H1 (cell line): ENCODE data around the gene PRADC1. TPM values are rescaled to one million over a fixed set of nuclear protein-coding genes. Genes with fewer than 3 reads are reported as not detected.

ENCODE experiments used
- CTCF ChIA-PET: fragments of 300-600 bp; sonication (Branson Sonifier 250); formaldehyde crosslinking; loops from one replicate; lab custom pipeline; 2021; ENCODE audit not compliant: partially characterized antibody; lab: Charles Lee
- POLR2A ChIA-PET: fragments of 300-600 bp; sonication (Branson Sonifier 250); formaldehyde crosslinking; loops from one replicate; lab custom pipeline; 2021; ENCODE audit warnings: inconsistent platforms; ENCODE audit not compliant: partially characterized antibody; lab: Charles Lee
- DNase-seq, 2 experiments: peaks; one replicate each; pipeline versions ENCODE4 v3.0.0 to v3.0.0-alpha.2; 2010 to 2022; ENCODE audit warnings: low spot score in 2 of 2, low read depth in 1 of 2, mixed read lengths in 1 of 2
- FAIRE-seq: peaks from 2 replicates; lab custom pipeline; 2011; peaks lifted over from hg19 to GRCh38; lab: Jason Lieb, UNC
- H2AFZ ChIP-seq: 2 replicates; pipeline ENCODE4 v1.8.1; 2012; ENCODE audit warnings: low read length, inconsistent platforms
- H2AK5ac ChIP-seq: 2 replicates; pipeline ENCODE4 v1.6.1; 2013; ENCODE audit warnings: low read depth, low read length
- H2BK120ac ChIP-seq: replicated peaks from 2 replicates; pipeline ENCODE3; 2013; ENCODE audit warnings: low read depth, low read length, inconsistent platforms
- H2BK12ac ChIP-seq: 2 replicates; pipeline ENCODE4 v1.6.1; 2013; ENCODE audit warnings: low read depth, low read length
- H2BK15ac ChIP-seq: 2 replicates; pipeline ENCODE4 v1.6.1; 2013; ENCODE audit warnings: low read length
- H2BK20ac ChIP-seq: 2 replicates; pipeline ENCODE4 v1.6.1; 2013; ENCODE audit warnings: low read length
- H2BK5ac ChIP-seq: 2 replicates; pipeline ENCODE4 v1.6.1; 2013; ENCODE audit warnings: low read depth, low read length
- H3K14ac ChIP-seq: 2 replicates; pipeline ENCODE4 v1.6.1; 2013; ENCODE audit warnings: inconsistent platforms; ENCODE audit not compliant: insufficient read length
- H3K18ac ChIP-seq: 2 replicates; pipeline ENCODE4 v1.6.1; 2013; ENCODE audit warnings: low read length; ENCODE audit errors: extremely low read depth
- H3K23ac ChIP-seq: 2 replicates; pipeline ENCODE4 v1.6.1; 2013; ENCODE audit warnings: inconsistent platforms; ENCODE audit not compliant: insufficient read length
- H3K23me2 ChIP-seq: 2 replicates; pipeline ENCODE4 v1.6.1; 2013; ENCODE audit warnings: low read depth, low read length
- H3K27ac ChIP-seq: 2 replicates; pipeline ENCODE4 v1.6.1; 2011; ENCODE audit warnings: low read depth, low read length, inconsistent platforms
- H3K27me3 ChIP-seq, 4 experiments: replicated peaks in 1 of 4; 1 replicate in 1 of 4; 2 replicates in 3 of 4; pipeline versions ENCODE4 v1.6.1 to v1.8.1; 2011 to 2013; ENCODE audit warnings: low read length in 3 of 4, mild to moderate bottlenecking in 3 of 4, inconsistent platforms in 2 of 4, mixed read lengths in 2 of 4, moderate library complexity in 1 of 4; ENCODE audit not compliant: control insufficient read depth in 3 of 4, insufficient read depth in 3 of 4; ENCODE audit errors: extremely low read depth in 1 of 4
- H3K36me3 ChIP-seq, 4 experiments: 2 replicates each; pipeline versions ENCODE4 v1.6.1 to v1.8.1; 2011 to 2013; ENCODE audit warnings: mild to moderate bottlenecking in 4 of 4, low read length in 3 of 4, moderate library complexity in 2 of 4, control low read depth in 1 of 4, inconsistent platforms in 1 of 4; ENCODE audit not compliant: insufficient read depth in 4 of 4, control insufficient read depth in 2 of 4
- H3K4ac ChIP-seq: replicated peaks from 2 replicates; pipeline ENCODE3; 2013; ENCODE audit warnings: low read length, low read depth, mixed read lengths, inconsistent platforms; ENCODE audit not compliant: insufficient read length
- H3K4me1 ChIP-seq, 4 experiments: replicated peaks in 1 of 4; 1 replicate in 1 of 4; 2 replicates in 3 of 4; pipeline versions ENCODE4 v1.6.1 to v1.8.1; 2011 to 2013; ENCODE audit warnings: low read length in 3 of 4, inconsistent platforms in 2 of 4, mixed read lengths in 1 of 4; ENCODE audit not compliant: insufficient read depth in 4 of 4, control insufficient read depth in 3 of 4
- H3K4me2 ChIP-seq, 2 experiments: 2 replicates each; pipeline versions ENCODE4 v1.6.1 to v1.8.1; 2011 to 2013; ENCODE audit warnings: low read depth in 2 of 2, low read length in 2 of 2, control low read depth in 1 of 2, inconsistent platforms in 1 of 2, mild to moderate bottlenecking in 1 of 2; ENCODE audit not compliant: insufficient read depth in 1 of 2
- H3K4me3 ChIP-seq, 4 experiments: fragments of 200-600, 300-600 bp in 1 of 4; sonication (generic), shearing (Covaris generic), sonication (Bioruptor Twin) in 1 of 4; 2 replicates each; pipeline versions ENCODE4 v1.5.1 to v1.8.1; 2011 to 2016; ENCODE audit warnings: low read length in 4 of 4, low read depth in 3 of 4, control low read depth in 2 of 4, inconsistent platforms in 2 of 4, mild to moderate bottlenecking in 2 of 4, mixed read lengths in 1 of 4, moderate library complexity in 1 of 4; ENCODE audit not compliant: insufficient read depth in 2 of 4; ENCODE audit errors: extremely low read depth in 1 of 4
- H3K56ac ChIP-seq: replicated peaks from 2 replicates; pipeline ENCODE3; 2013; ENCODE audit warnings: low read depth, mild to moderate bottlenecking, mixed read lengths, low read length, inconsistent platforms; ENCODE audit not compliant: insufficient read length
- H3K79me1 ChIP-seq: 2 replicates; pipeline ENCODE4 v1.6.1; 2013; ENCODE audit warnings: low read depth, low read length, control low read depth
- H3K79me2 ChIP-seq, 2 experiments: 2 replicates each; pipeline versions ENCODE4 v1.6.1 to v1.8.1; 2012 to 2013; ENCODE audit warnings: low read length in 2 of 2, mild to moderate bottlenecking in 2 of 2, inconsistent platforms in 1 of 2; ENCODE audit not compliant: insufficient read depth in 2 of 2, control insufficient read depth in 1 of 2
- H3K9ac ChIP-seq, 4 experiments: replicated peaks in 1 of 4; 1 replicate in 1 of 4; 2 replicates in 3 of 4; pipeline versions ENCODE4 v1.6.1 to v1.8.1; 2011 to 2013; ENCODE audit warnings: low read depth in 3 of 4, low read length in 3 of 4, control low read depth in 2 of 4, mild to moderate bottlenecking in 2 of 4, moderate library complexity in 2 of 4, inconsistent platforms in 1 of 4; ENCODE audit errors: extremely low read depth in 1 of 4
- H3K9me3 ChIP-seq, 2 experiments: 2 replicates each; pipeline versions ENCODE4 v1.6.1 to v1.8.1; 2012 to 2013; ENCODE audit warnings: mild to moderate bottlenecking in 2 of 2, moderate library complexity in 2 of 2, control low read depth in 1 of 2, inconsistent platforms in 1 of 2, low read depth in 1 of 2, low read length in 1 of 2, mixed read lengths in 1 of 2; ENCODE audit not compliant: insufficient read depth in 2 of 2
- H4K20me1 ChIP-seq, 2 experiments: replicated peaks in 1 of 2; 2 replicates each; pipeline versions ENCODE3 to v1.8.1; 2011 to 2013; ENCODE audit warnings: inconsistent platforms in 2 of 2, low read length in 2 of 2, mild to moderate bottlenecking in 1 of 2; ENCODE audit not compliant: insufficient read depth in 2 of 2, control insufficient read depth in 1 of 2
- H4K5ac ChIP-seq: 2 replicates; pipeline ENCODE4 v1.6.1; 2013; ENCODE audit warnings: low read length, low read depth, mixed read lengths, inconsistent platforms; ENCODE audit not compliant: insufficient read length
- H4K8ac ChIP-seq: 2 replicates; pipeline ENCODE4 v1.8.0; 2013; ENCODE audit warnings: mild to moderate bottlenecking, moderate library complexity, low read length, inconsistent platforms; ENCODE audit not compliant: insufficient read depth; ENCODE audit errors: extremely low read depth
- H4K91ac ChIP-seq: replicated peaks from 2 replicates; pipeline ENCODE3; 2013; ENCODE audit warnings: low read length, mixed read lengths, inconsistent platforms; ENCODE audit not compliant: insufficient read length
- CTBP2 ChIP-seq: IDR thresholded peaks from 2 replicates; pipeline ENCODE4 v1.7.0; 2011; ENCODE audit warnings: borderline replicate concordance, mild to moderate bottlenecking, moderate library complexity, mixed read lengths, low read length; ENCODE audit not compliant: insufficient read depth, insufficient read length
- HDAC2 ChIP-seq, 2 experiments: fragments of 300-600 bp in 1 of 2; sonication (generic) in 1 of 2; IDR thresholded peaks; 2 replicates each; pipeline ENCODE4 v1.6.1; 2011 to 2012; ENCODE audit warnings: low read depth in 2 of 2, low read length in 2 of 2, mild to moderate bottlenecking in 2 of 2, moderate library complexity in 2 of 2, borderline replicate concordance in 1 of 2, inconsistent platforms in 1 of 2
- HDAC6 ChIP-seq: IDR thresholded peaks from one replicate; pipeline ENCODE4 v1.7.1; 2012; ENCODE audit warnings: low read depth, mild to moderate bottlenecking, inconsistent platforms, low read length, moderate library complexity
- JUND ChIP-seq: IDR thresholded peaks from 2 replicates; pipeline ENCODE4 v1.6.1; 2011; ENCODE audit warnings: mild to moderate bottlenecking, improper control_type of control experiment, low read length
- KDM1A ChIP-seq: fragments of 200-600, 300-600 bp; sonication (generic); IDR thresholded peaks from 2 replicates; pipeline ENCODE4 v1.7.1; 2016; ENCODE audit warnings: mild to moderate bottlenecking, low read length, borderline replicate concordance
- KDM4A ChIP-seq: IDR thresholded peaks from one replicate; pipeline ENCODE4 v1.7.1; 2012; ENCODE audit warnings: low read depth, mild to moderate bottlenecking, moderate library complexity, low read length, inconsistent platforms; ENCODE audit not compliant: severe bottlenecking
- POU5F1 ChIP-seq: IDR thresholded peaks from 2 replicates; pipeline ENCODE4 v1.6.1; 2011; ENCODE audit warnings: low read depth, mild to moderate bottlenecking, low read length, moderate library complexity
- WGBS, 2 experiments: shearing (Covaris generic) in 1 of 2; methylation state at CpG; one replicate each; pipeline versions ENCODE4 v1.1.6 to v1.1.7; 2013 to 2015; ENCODE audit warnings: low lambda C conversion rate in 2 of 2, mixed read lengths in 2 of 2, inconsistent platforms in 1 of 2, low coverage in 1 of 2, missing lambda C conversion rate in 1 of 2; ENCODE audit not compliant: insufficient replicate concordance in 2 of 2, insufficient coverage in 1 of 2, insufficient read length in 1 of 2; ENCODE audit errors: extremely low coverage in 1 of 2, missing lambda C conversion rate in 1 of 2; 5-methylcytosine and 5-hydroxymethylcytosine counted together
- polyA plus RNA-seq, 7 experiments: library from polyadenylated mRNA; depleted of rRNA in 3 of 7; stranded (reverse) in 5 of 7; unstranded in 2 of 7; fragments of >200 nt in 5 of 7; fragments of 200-250 nt in 2 of 7; gene quantifications; 1 replicate in 5 of 7; 2 replicates in 1 of 7; 4 replicates in 1 of 7; pipeline versions ENCODE4 v1.2.1 to v1.2.3, GENCODE V29; 2011 to 2013; ENCODE audit warnings: missing spikeins in 2 of 7, mixed read lengths in 2 of 7
- total RNA-seq: library from RNA; stranded (reverse); fragmentation: NEBNext Ultra II Directional; extraction: Animal tissue kit (Norgen Biotek cat#: 25700); gene quantifications from 2 replicates; pipeline ENCODE4 v1.2.1, GENCODE V29; 2021
- TF ChIP-seq, protein P1 (sequence below): IDR thresholded peaks from 2 replicates; pipeline ENCODE4 v1.6.1; 2012; ENCODE audit warnings: low read length, inconsistent platforms
- TF ChIP-seq, protein P2 (sequence below): IDR thresholded peaks from 2 replicates; pipeline ENCODE4 v1.6.1; 2011; ENCODE audit warnings: low read length, improper control_type of control experiment

PRADC1 gene
- total and polyA plus RNA-seq, 2 of the 8 experiments (the other 6 are each of a cell fraction or from before 2014, with no cell fraction given), result 8.9 to 13.1 TPM

DNA sequence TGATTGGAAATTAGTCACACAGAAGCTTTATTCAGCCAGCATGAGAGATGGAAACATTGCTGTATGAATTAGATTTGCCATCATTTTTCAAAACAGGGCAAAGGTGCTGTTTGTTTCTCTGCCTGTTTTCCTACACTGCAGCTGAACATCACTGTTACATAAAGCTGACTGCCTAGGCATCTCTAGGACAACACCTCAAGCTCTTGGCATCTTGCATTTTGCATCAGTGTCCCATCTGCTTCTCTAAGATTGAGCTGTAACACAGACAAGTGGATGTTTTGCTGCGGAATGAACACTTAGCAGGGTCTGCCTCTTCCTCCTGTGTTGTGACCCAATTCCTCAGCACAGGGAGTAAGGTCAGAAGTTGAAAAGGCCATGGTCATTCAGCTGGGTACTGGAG is 5.9 kb upstream of the PRADC1 start:
- H3K18ac ChIP-seq, result no peak overlapping the region
- peaks cover 9 to 32% of the 10 kb centered on the region in 2 experiments for H4K20me1 ChIP-seq
- no peak overlapping the region for H2BK20ac ChIP-seq
- H3K79me1 ChIP-seq, result peaks cover 8% of the 10 kb centered on the region
- H4K8ac ChIP-seq, result no peak overlapping the region
- no peak for DNase-seq
- H3K4me1 ChIP-seq, result peaks cover 5 to 18% (median 12%) of the 10 kb centered on the region in 4 experiments; a peak in 5 of 7 replicates
- H4K5ac ChIP-seq, result no peak overlapping the region
- peak overlapping the region; percentile 55 for H3K27ac ChIP-seq
- FAIRE-seq, result no peak
- H4K91ac ChIP-seq, result no peak overlapping the region
- H3K14ac ChIP-seq, result no peak overlapping the region
- H3K9me3 ChIP-seq, result no peaks in the 10 kb centered on the region
- ChIA-PET CTCF (interaction anchor here (0.6 to 10.2 kb wide), 8 partner anchors 12 to 1245 kb away, joined by 3 to 51 read pairs (median 4); partner anchors contain the start of gene EGR4), POLR2A (interaction anchor here (1.2 to 7.5 kb wide), 7 partner anchors 9 to 153 kb away, joined by 3 to 105 read pairs (median 6); no protein-coding TSS in a partner anchor)
- H2BK12ac ChIP-seq, result peak overlapping the region; percentile 27; the same call in 1 of the 2 replicates
- peaks cover 9% of the 10 kb centered on the region for H3K23me2 ChIP-seq
- H3K27me3 ChIP-seq, result no peaks in the 10 kb centered on the region
- H3K23ac ChIP-seq, result no peak overlapping the region
- H3K4ac ChIP-seq, result no peak overlapping the region
- no peak overlapping the region for H3K4me3 ChIP-seq
- H2AK5ac ChIP-seq, result peak overlapping the region; percentile 5; the same call in 1 of the 2 replicates
- peaks cover 13 to 52% (median 33%) of the 10 kb centered on the region in 4 experiments for H3K36me3 ChIP-seq
- peak overlapping the region in 1 of 4 experiments; percentile 37; a peak in 1 of 7 replicates for H3K9ac ChIP-seq
- no peak overlapping the region; a peak in 1 of 4 replicates for H3K4me2 ChIP-seq
- H2BK15ac ChIP-seq, result no peak overlapping the region
- H2AFZ ChIP-seq, result no peak overlapping the region
- H3K56ac ChIP-seq, result no peak overlapping the region
- WGBS, 2 experiments, result 100% methylated on average over 1 of the region's 1 CpG; no CpG with 5 or more reads in 1 of the 2 experiments
- H2BK5ac ChIP-seq, result no peak overlapping the region; the same call in 1 of the 2 replicates
- H2BK120ac ChIP-seq, result no peak overlapping the region
- H3K79me2 ChIP-seq, result peaks cover 52 to 85% of the 10 kb centered on the region in 2 experiments
- TF ChIP-seq HDAC6 (no peak), KDM4A (no peak), KDM1A (no peak), JUND (no peak), HDAC2 (IDR thresholded peaks at IDR 0.05; ENCODE audit: borderline replicate concordance in 1 of 2, low read depth in 2 of 2, low read length in 2 of 2) (no peak), CTBP2 (no peak), POU5F1 (no peak)
- TF ChIP-seq, protein P1, sequence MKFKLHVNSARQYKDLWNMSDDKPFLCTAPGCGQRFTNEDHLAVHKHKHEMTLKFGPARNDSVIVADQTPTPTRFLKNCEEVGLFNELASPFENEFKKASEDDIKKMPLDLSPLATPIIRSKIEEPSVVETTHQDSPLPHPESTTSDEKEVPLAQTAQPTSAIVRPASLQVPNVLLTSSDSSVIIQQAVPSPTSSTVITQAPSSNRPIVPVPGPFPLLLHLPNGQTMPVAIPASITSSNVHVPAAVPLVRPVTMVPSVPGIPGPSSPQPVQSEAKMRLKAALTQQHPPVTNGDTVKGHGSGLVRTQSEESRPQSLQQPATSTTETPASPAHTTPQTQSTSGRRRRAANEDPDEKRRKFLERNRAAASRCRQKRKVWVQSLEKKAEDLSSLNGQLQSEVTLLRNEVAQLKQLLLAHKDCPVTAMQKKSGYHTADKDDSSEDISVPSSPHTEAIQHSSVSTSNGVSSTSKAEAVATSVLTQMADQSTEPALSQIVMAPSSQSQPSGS, result no peak
- TF ChIP-seq, protein P2, sequence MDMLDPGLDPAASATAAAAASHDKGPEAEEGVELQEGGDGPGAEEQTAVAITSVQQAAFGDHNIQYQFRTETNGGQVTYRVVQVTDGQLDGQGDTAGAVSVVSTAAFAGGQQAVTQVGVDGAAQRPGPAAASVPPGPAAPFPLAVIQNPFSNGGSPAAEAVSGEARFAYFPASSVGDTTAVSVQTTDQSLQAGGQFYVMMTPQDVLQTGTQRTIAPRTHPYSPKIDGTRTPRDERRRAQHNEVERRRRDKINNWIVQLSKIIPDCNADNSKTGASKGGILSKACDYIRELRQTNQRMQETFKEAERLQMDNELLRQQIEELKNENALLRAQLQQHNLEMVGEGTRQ, result no peak
